ENCODE measurements around the gene SIPA1. TPM values are rescaled to one million over a fixed set of nuclear protein-coding genes. Genes with fewer than 3 reads are reported as not detected.
"Not testable (repeated sequence)": the region's sequence is repeated elsewhere in the genome, so short reads cannot be mapped to it uniquely, and the experiment has no call there.

Gene SIPA1
- total RNA-seq, 1 experiment from 2014 or later = 10.4 TPM

- DNase-seq (ENCODE audit: low spot score) = no peak
Measured at GRCh38 chr11:65660038-65660437, 22.1 kb downstream of the SIPA1 start.

- not testable (repeated sequence) for DNase-seq (ENCODE audit: low spot score)
Measured at GRCh38 chr11:65660908-65661307, 23.0 kb downstream of the SIPA1 start.

- DNase-seq (ENCODE audit: low spot score) = no peak
Measured at GRCh38 chr11:65661599-65662246, 23.8 kb downstream of the SIPA1 start.

- DNase-seq (ENCODE audit: low spot score) = peak; percentile 14
Measured at GRCh38 chr11:65662247-65662798, 24.4 kb downstream of the SIPA1 start.

GRCh38 chr11:65662799-65663638 is 25.1 kb downstream of the SIPA1 start, which contains the start of gene RELA:
TSS of gene RELA (minus strand) at chr11:65662916. CDS start at chr11:65662832, 84 bp downstream.
- DNase-seq (ENCODE audit: low spot score) = peak; percentile 79

- DNase-seq (ENCODE audit: low spot score) = peak; percentile 11
Measured at GRCh38 chr11:65663639-65664200, 25.8 kb downstream of the SIPA1 start.

GRCh38 chr11:65672180-65672860 is 34.4 kb downstream of the SIPA1 start:
- DNase-seq (ENCODE audit: low spot score) = no peak

- no peak for DNase-seq (ENCODE audit: low spot score)
Measured at GRCh38 chr11:65672982-65673381, 35.1 kb downstream of the SIPA1 start.

GRCh38 chr11:65680192-65680743 is 42.4 kb downstream of the SIPA1 start:
- no peak for DNase-seq (ENCODE audit: low spot score)

GRCh38 chr11:65683480-65683879 is 45.6 kb downstream of the SIPA1 start:
- not testable (repeated sequence) for DNase-seq (ENCODE audit: low spot score)

GRCh38 chr11:65685981-65686380 is 48.1 kb downstream of the SIPA1 start:
- no peak for DNase-seq (ENCODE audit: low spot score)

GRCh38 chr11:65691847-65692246 is 53.9 kb downstream of the SIPA1 start:
- not testable (repeated sequence) for DNase-seq (ENCODE audit: low spot score)

- no peak for DNase-seq (ENCODE audit: low spot score)
Measured at GRCh38 chr11:65692367-65692766, 54.5 kb downstream of the SIPA1 start.

- DNase-seq (ENCODE audit: low spot score) = peak; percentile 23
Measured at GRCh38 chr11:65695459-65696241, 57.7 kb downstream of the SIPA1 start.

- DNase-seq (ENCODE audit: low spot score) = no peak
Measured at GRCh38 chr11:65696802-65697552, 59.1 kb downstream of the SIPA1 start.

GRCh38 chr11:65698205-65698604 is 60.3 kb downstream of the SIPA1 start:
- no peak for DNase-seq (ENCODE audit: low spot score)

GRCh38 chr11:65699306-65699705 is 61.4 kb downstream of the SIPA1 start:
- no peak for DNase-seq (ENCODE audit: low spot score)

- no peak for DNase-seq (ENCODE audit: low spot score)
Measured at GRCh38 chr11:65700399-65700798, 62.5 kb downstream of the SIPA1 start.
